OCI-LY7 (cell line): ENCODE data around the gene TNN. TPM values are rescaled to one million over a fixed set of nuclear protein-coding genes. Genes with fewer than 3 reads are reported as not detected.

Source experiments
- BruUV-seq: library from RNA; stranded (reverse); fragments of 400-500 nt; replicated peaks from 2 replicates; lab custom pipeline; 2021; lab: Mats Ljungman, UMichigan
- CTCF ChIA-PET: fragments of 300-600 bp; sonication (Branson Sonifier 250); formaldehyde crosslinking; loops from one replicate; lab custom pipeline; 2022; ENCODE audit warnings: antibody characterized with exemption; ENCODE audit not compliant: unreplicated experiment; lab: Charles Lee
- POLR2A ChIA-PET: fragments of 300-600 bp; sonication (Branson Sonifier 250); formaldehyde crosslinking; loops from one replicate; lab custom pipeline; 2022; ENCODE audit warnings: antibody characterized with exemption; lab: Charles Lee
- DNase-seq: peaks from one replicate; pipeline ENCODE4 v3.0.0-alpha.2; 2015; ENCODE audit warnings: low spot score
- H2AFZ ChIP-seq: fragments of 200-600 bp; sonication (generic), shearing (Covaris generic); 2 replicates; pipeline ENCODE4 v1.6.1; 2014; ENCODE audit warnings: mild to moderate bottlenecking, antibody characterized with exemption, low read length, moderate library complexity
- H3K27ac ChIP-seq: fragments of 200-600 bp; sonication (generic); 2 replicates; pipeline ENCODE4 v1.5.1; 2014; ENCODE audit warnings: mixed run types, low read depth, mild to moderate bottlenecking, moderate library complexity, low read length, inconsistent platforms; ENCODE audit not compliant: poor library complexity, severe bottlenecking
- H3K36me3 ChIP-seq: fragments of 200-600 bp; sonication (generic); 2 replicates; pipeline ENCODE4 v1.6.1; 2014; ENCODE audit warnings: mild to moderate bottlenecking, antibody characterized with exemption, low read length, moderate library complexity, mixed read lengths; ENCODE audit not compliant: insufficient read depth
- H3K4me1 ChIP-seq: fragments of 200-600 bp; sonication (generic); 2 replicates; pipeline ENCODE4 v1.5.1; 2014; ENCODE audit warnings: mild to moderate bottlenecking, low read length; ENCODE audit not compliant: insufficient read depth, poor library complexity, severe bottlenecking
- H3K4me2 ChIP-seq: fragments of 200-600 bp; sonication (generic); 2 replicates; pipeline ENCODE4 v1.6.1; 2014; ENCODE audit warnings: mild to moderate bottlenecking, low read length
- H3K4me3 ChIP-seq: fragments of 200-600 bp; sonication (generic); 2 replicates; pipeline ENCODE4 v1.5.1; 2014; ENCODE audit warnings: mild to moderate bottlenecking, low read depth, low read length; ENCODE audit not compliant: poor library complexity, severe bottlenecking
- H3K79me2 ChIP-seq: fragments of 200-600 bp; sonication (generic); 2 replicates; pipeline ENCODE4 v1.6.1; 2016; ENCODE audit warnings: low read depth, mild to moderate bottlenecking, low read length, moderate library complexity, mixed read lengths; ENCODE audit not compliant: insufficient read depth
- H3K9me2 ChIP-seq: fragments of 200-600 bp; sonication (generic); 2 replicates; pipeline ENCODE4 v1.6.1; 2016; ENCODE audit warnings: mild to moderate bottlenecking, low read length, mixed read lengths; ENCODE audit not compliant: insufficient read depth
- H3K9me3 ChIP-seq: fragments of 200-600 bp; sonication (generic); 2 replicates; pipeline ENCODE4 v1.6.1; 2014; ENCODE audit warnings: mild to moderate bottlenecking, mixed run types, low read length, mixed read lengths
- H4K20me1 ChIP-seq: fragments of 200-600 bp; sonication (generic); 2 replicates; pipeline ENCODE4 v1.6.1; 2014; ENCODE audit warnings: mild to moderate bottlenecking, antibody characterized with exemption, low read length, moderate library complexity, mixed read lengths; ENCODE audit not compliant: insufficient read depth
- CTCF ChIP-seq: fragments of 200-600 bp; sonication (generic); conservative IDR thresholded peaks from 2 replicates; pipeline ENCODE4 v1.5.1; 2014; ENCODE audit warnings: mild to moderate bottlenecking, antibody characterized with exemption, low read length, moderate library complexity, mixed read lengths
- EZH2phosphoT487 ChIP-seq: fragments of 200-600 bp; sonication (generic); IDR thresholded peaks from 2 replicates; pipeline ENCODE4 v1.6.1; 2018; ENCODE audit warnings: low read depth, borderline replicate concordance, mild to moderate bottlenecking, mixed run types, antibody characterized with exemption, low read length, moderate library complexity, mixed read lengths
- intact Hi-C: fragments of 100-400 bp; cut with micrococcal nuclease; formaldehyde crosslinking; loops from one replicate; pipeline ENCODE4 v1.10.0; 2022; ENCODE audit not compliant: unreplicated experiment
- total RNA-seq, 2 experiments: library from RNA; depleted of rRNA in 1 of 2; stranded (reverse); fragments of >200 nt in 1 of 2; shearing (Covaris generic) in 1 of 2; gene quantifications; 2 replicates each; pipeline ENCODE4 v1.2.3, GENCODE V29; 2014 to 2022

TNN gene
- total RNA-seq, 2 experiments from 2014 or later: not detected

GRCh38 chr1:175033953-175034352, 33.7 kb upstream of the TNN start:
- POLR2A ChIA-PET: no interaction called here
- no peak overlapping the region for H2AFZ ChIP-seq
- no peaks in the 10 kb centered on the region for H3K9me2 ChIP-seq
- H3K4me1 ChIP-seq: peaks cover 7% of the 10 kb centered on the region
- CTCF ChIA-PET: no interaction called here
- H3K36me3 ChIP-seq: no peaks in the 10 kb centered on the region
- intact Hi-C loops: no loop called here
- BruUV-seq: no TSS peak
- H3K9me3 ChIP-seq: no peaks in the 10 kb centered on the region
- DNase-seq: no peak
- H4K20me1 ChIP-seq: no peaks in the 10 kb centered on the region
- no peak overlapping the region for H3K27ac ChIP-seq
- no peaks in the 10 kb centered on the region for H3K79me2 ChIP-seq
- no peak for TF ChIP-seq EZH2phosphoT487
- TF ChIP-seq CTCF: no peak
- H3K4me2 ChIP-seq: no peak overlapping the region
- H3K4me3 ChIP-seq: no peak overlapping the region

GRCh38 chr1:175034775-175035174, 32.9 kb upstream of the TNN start:
- no peak for DNase-seq
- no peaks in the 10 kb centered on the region for H3K4me1 ChIP-seq
- BruUV-seq: no TSS peak
- H2AFZ ChIP-seq: no peak overlapping the region
- TF ChIP-seq CTCF (no peak), EZH2phosphoT487 (no peak)
- H4K20me1 ChIP-seq: no peaks in the 10 kb centered on the region
- intact Hi-C loops: no loop called here
- no peaks in the 10 kb centered on the region for H3K9me2 ChIP-seq
- no peak overlapping the region for H3K27ac ChIP-seq
- no peaks in the 10 kb centered on the region for H3K36me3 ChIP-seq
- ChIA-PET CTCF (no interaction called here), POLR2A (no interaction called here)
- no peaks in the 10 kb centered on the region for H3K9me3 ChIP-seq
- H3K79me2 ChIP-seq: no peaks in the 10 kb centered on the region
- H3K4me2 ChIP-seq: no peak overlapping the region
- H3K4me3 ChIP-seq: no peak overlapping the region

GRCh38 chr1:175035865-175036264, 31.8 kb upstream of the TNN start:
- Histone ChIP-seq H3K79me2 (no peaks in the 10 kb centered on the region), H3K27ac (no peak overlapping the region), H3K9me2 (no peaks in the 10 kb centered on the region), H2AFZ (no peak overlapping the region), H3K4me1 (no peaks in the 10 kb centered on the region), H3K4me2 (no peak overlapping the region), H4K20me1 (no peaks in the 10 kb centered on the region), H3K36me3 (no peaks in the 10 kb centered on the region), H3K4me3 (no peak overlapping the region), H3K9me3 (no peaks in the 10 kb centered on the region)
- POLR2A ChIA-PET: no interaction called here
- CTCF ChIA-PET: interaction anchor here (0.8 kb wide), 1 partner anchor 111 kb away, joined by 3 read pairs; no protein-coding TSS in a partner anchor
- intact Hi-C loops: no loop called here
- DNase-seq: no peak
- no peak for TF ChIP-seq CTCF
- no peak for TF ChIP-seq EZH2phosphoT487
- no TSS peak for BruUV-seq
